ENCODE measurements around the gene UBE2S.

The UBE2S gene

GRCh38 chr19:55384131-55384919 is 23.3 kb downstream of the UBE2S start, which contains the start of gene TMEM238:
TSS of gene TMEM238 (minus strand) at chr19:55384292. CDS start at chr19:55384259, 33 bp downstream.
- peak; percentile 69 for DNase-seq (ENCODE audit: low spot score)
- in situ Hi-C loops (cut with MboI; ENCODE audit: low pct_unique_long_range_greater_than_20kb, low sequenced_read_pairs, unreplicated experiment) = no loop called here
- TF ChIP-seq, protein P1, sequence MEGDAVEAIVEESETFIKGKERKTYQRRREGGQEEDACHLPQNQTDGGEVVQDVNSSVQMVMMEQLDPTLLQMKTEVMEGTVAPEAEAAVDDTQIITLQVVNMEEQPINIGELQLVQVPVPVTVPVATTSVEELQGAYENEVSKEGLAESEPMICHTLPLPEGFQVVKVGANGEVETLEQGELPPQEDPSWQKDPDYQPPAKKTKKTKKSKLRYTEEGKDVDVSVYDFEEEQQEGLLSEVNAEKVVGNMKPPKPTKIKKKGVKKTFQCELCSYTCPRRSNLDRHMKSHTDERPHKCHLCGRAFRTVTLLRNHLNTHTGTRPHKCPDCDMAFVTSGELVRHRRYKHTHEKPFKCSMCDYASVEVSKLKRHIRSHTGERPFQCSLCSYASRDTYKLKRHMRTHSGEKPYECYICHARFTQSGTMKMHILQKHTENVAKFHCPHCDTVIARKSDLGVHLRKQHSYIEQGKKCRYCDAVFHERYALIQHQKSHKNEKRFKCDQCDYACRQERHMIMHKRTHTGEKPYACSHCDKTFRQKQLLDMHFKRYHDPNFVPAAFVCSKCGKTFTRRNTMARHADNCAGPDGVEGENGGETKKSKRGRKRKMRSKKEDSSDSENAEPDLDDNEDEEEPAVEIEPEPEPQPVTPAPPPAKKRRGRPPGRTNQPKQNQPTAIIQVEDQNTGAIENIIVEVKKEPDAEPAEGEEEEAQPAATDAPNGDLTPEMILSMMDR (IDR thresholded peaks at IDR 0.05; ENCODE audit: extremely low read depth, insufficient read depth, missing control alignments) = no peak

DNA sequence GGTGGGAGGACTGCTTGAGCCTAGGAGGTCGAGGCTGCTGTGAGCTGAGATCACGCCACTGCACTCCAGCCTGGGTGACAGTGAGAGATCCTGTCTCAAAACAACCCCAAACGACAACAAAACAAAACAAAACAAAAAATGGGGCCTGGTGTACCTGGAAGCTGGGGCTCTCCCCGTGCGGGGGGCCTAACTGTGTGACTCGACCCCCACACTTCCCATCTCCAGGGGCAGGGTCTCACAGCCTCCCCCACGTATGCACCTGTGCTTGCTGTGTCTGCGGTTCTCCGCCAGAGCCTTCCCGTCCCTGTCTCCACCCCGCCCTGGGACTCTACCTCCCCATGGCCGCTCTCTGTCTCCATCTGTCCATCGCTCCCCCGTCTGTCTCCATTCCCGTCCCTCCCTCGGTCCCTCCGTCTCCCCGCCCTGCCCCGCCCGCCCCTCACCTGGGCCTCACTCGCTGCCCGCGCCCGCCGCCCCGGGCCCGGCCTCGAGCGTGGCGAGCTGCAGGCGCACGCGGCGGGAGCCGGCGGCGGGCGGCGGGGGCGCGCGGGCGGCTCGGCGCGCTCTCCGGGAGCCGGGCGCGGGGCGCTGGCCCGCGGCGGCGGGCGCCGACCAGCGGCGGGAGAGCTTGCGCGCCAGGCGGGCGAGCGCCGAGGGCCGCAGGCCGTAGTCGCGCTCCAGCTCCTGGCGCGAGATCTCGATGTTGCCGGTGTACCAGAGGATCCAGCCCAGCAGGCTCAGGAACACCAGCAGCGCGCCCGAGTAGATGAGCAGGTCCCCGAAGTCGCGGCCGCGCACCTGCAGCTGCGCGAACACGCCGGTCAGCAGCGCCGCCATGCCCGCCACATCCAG is 24.1 kb downstream of the UBE2S start:
- in situ Hi-C loops (cut with MboI; ENCODE audit: low pct_unique_long_range_greater_than_20kb, low sequenced_read_pairs, unreplicated experiment) = no loop called here
- TF ChIP-seq, protein P1 (IDR thresholded peaks at IDR 0.05; ENCODE audit: extremely low read depth, insufficient read depth, missing control alignments) = peak; percentile 47
- DNase-seq (ENCODE audit: low spot score) = peak; percentile 91

- DNase-seq (ENCODE audit: low spot score) = no peak
- in situ Hi-C loops (cut with MboI; ENCODE audit: low pct_unique_long_range_greater_than_20kb, low sequenced_read_pairs, unreplicated experiment) = no loop called here
- TF ChIP-seq, protein P1 (IDR thresholded peaks at IDR 0.05; ENCODE audit: extremely low read depth, insufficient read depth, missing control alignments) = no peak
Observed at GRCh38 chr19:55382522-55383054, 25.0 kb downstream of the UBE2S start.

GRCh38 chr19:55382013-55382412 is 25.6 kb downstream of the UBE2S start:
- TF ChIP-seq, protein P1 (IDR thresholded peaks at IDR 0.05; ENCODE audit: extremely low read depth, insufficient read depth, missing control alignments) = no peak
- DNase-seq (ENCODE audit: low spot score) = no peak
- in situ Hi-C loops (cut with MboI; ENCODE audit: low pct_unique_long_range_greater_than_20kb, low sequenced_read_pairs, unreplicated experiment) = no loop called here

GRCh38 chr19:55379174-55379573 is 28.4 kb downstream of the UBE2S start:
- TF ChIP-seq, protein P1 (IDR thresholded peaks at IDR 0.05; ENCODE audit: extremely low read depth, insufficient read depth, missing control alignments) = no peak
- in situ Hi-C loops (cut with MboI; ENCODE audit: low pct_unique_long_range_greater_than_20kb, low sequenced_read_pairs, unreplicated experiment) = no loop called here

GRCh38 chr19:55377356-55378131 is 30.0 kb downstream of the UBE2S start:
- DNase-seq (ENCODE audit: low spot score) = no peak
- in situ Hi-C loops (cut with MboI; ENCODE audit: low pct_unique_long_range_greater_than_20kb, low sequenced_read_pairs, unreplicated experiment) = no loop called here
- TF ChIP-seq, protein P1 (IDR thresholded peaks at IDR 0.05; ENCODE audit: extremely low read depth, insufficient read depth, missing control alignments) = no peak

More at GRCh38 chr19:55379174-55379573, 28.4 kb downstream of the UBE2S start:
- no peak for DNase-seq (ENCODE audit: low spot score)

Measured in GM13977 (cell line).